Naive thymus-derived CD4-positive, alpha-beta T cell (primary cell): ENCODE data around the gene MBD6. TPM values are rescaled to one million over a fixed set of nuclear protein-coding genes. Genes with fewer than 3 reads are reported as not detected.
"Not testable (repeated sequence)": the region's sequence is repeated elsewhere in the genome, so short reads cannot be mapped to it uniquely, and the experiment has no call there.

ENCODE experiments used
- ATAC-seq: fragments of 150-1000 bp; cut with Tn5 transposase; 2 replicates; pipeline ENCODE4 v1.10.0; 2021; ENCODE audit warnings: mild to moderate bottlenecking, moderate library complexity
- CTCF ChIA-PET: fragments of 350-600 bp; sonication (Branson Sonifier 250); formaldehyde crosslinking; loops from one replicate; lab custom pipeline; 2021; ENCODE audit warnings: antibody characterized with exemption; lab: Charles Lee
- POLR2A ChIA-PET: fragments of 350-600 bp; sonication (Branson Sonifier 250); formaldehyde crosslinking; loops from one replicate; lab custom pipeline; 2021; ENCODE audit warnings: antibody characterized with exemption, inconsistent platforms; lab: Charles Lee
- DNase-seq, 9 donors: peaks; one replicate each; pipeline versions ENCODE4 v3.0.0 to v3.0.0-alpha.2; 2020 to 2022; ENCODE audit warnings: mixed read lengths in 1 of 9
- H3K27ac ChIP-seq: one replicate; pipeline ENCODE4 v1.7.0; 2013; ENCODE audit warnings: mild to moderate bottlenecking, low read depth, low read length, moderate library complexity
- H3K27me3 ChIP-seq, 2 donors: one replicate each; pipeline ENCODE4 v1.7.0; 2013; ENCODE audit warnings: low read length in 2 of 2, mild to moderate bottlenecking in 2 of 2, moderate library complexity in 2 of 2; ENCODE audit not compliant: control insufficient read depth in 2 of 2, insufficient read depth in 2 of 2
- H3K36me3 ChIP-seq, 3 experiments: 1 replicate in 2 of 3; 2 replicates in 1 of 3; pipeline ENCODE4 v1.7.0; 2013; ENCODE audit warnings: low read length in 3 of 3, mild to moderate bottlenecking in 3 of 3, moderate library complexity in 1 of 3; ENCODE audit not compliant: insufficient read depth in 3 of 3, control insufficient read depth in 2 of 3
- H3K4me1 ChIP-seq, 2 donors: one replicate each; pipeline ENCODE4 v1.7.0; 2013; ENCODE audit warnings: low read length in 2 of 2, mild to moderate bottlenecking in 2 of 2, moderate library complexity in 1 of 2; ENCODE audit not compliant: control insufficient read depth in 2 of 2, insufficient read depth in 2 of 2
- H3K4me3 ChIP-seq: 2 replicates; pipeline ENCODE4 v1.7.0; 2013; ENCODE audit warnings: mild to moderate bottlenecking, low read length
- H3K9me3 ChIP-seq, 3 experiments: 1 replicate in 2 of 3; 2 replicates in 1 of 3; pipeline ENCODE4 v1.7.0; 2013; ENCODE audit warnings: low read length in 3 of 3; ENCODE audit not compliant: control insufficient read depth in 2 of 3
- H3K27ac Mint-ChIP-seq, 9 donors: one replicate each; pipeline ENCODE4 v1.8.0; 2020 to 2022; ENCODE audit warnings: mixed read lengths in 9 of 9, mild to moderate bottlenecking in 8 of 9, moderate library complexity in 5 of 9, inconsistent platforms in 2 of 9
- H3K27me3 Mint-ChIP-seq, 5 donors: one replicate each; pipeline ENCODE4 v1.8.0; 2021 to 2022; ENCODE audit warnings: mixed read lengths in 5 of 5, mild to moderate bottlenecking in 1 of 5
- H3K36me3 Mint-ChIP-seq, 5 donors: one replicate each; pipeline ENCODE4 v1.8.0; 2020 to 2022; ENCODE audit warnings: mixed read lengths in 5 of 5, mild to moderate bottlenecking in 3 of 5, inconsistent platforms in 1 of 5
- H3K4me1 Mint-ChIP-seq, 7 donors: one replicate each; pipeline ENCODE4 v1.8.0; 2020 to 2022; ENCODE audit warnings: mixed read lengths in 7 of 7, mild to moderate bottlenecking in 3 of 7, inconsistent platforms in 1 of 7
- H3K4me3 Mint-ChIP-seq, 10 donors: one replicate each; pipeline ENCODE4 v1.8.0; 2020 to 2022; ENCODE audit warnings: mild to moderate bottlenecking in 10 of 10, mixed read lengths in 10 of 10, moderate library complexity in 6 of 10, inconsistent platforms in 2 of 10
- H3K9me3 Mint-ChIP-seq, 11 donors: one replicate each; pipeline ENCODE4 v1.8.0; 2020 to 2022; ENCODE audit warnings: mixed read lengths in 11 of 11, mild to moderate bottlenecking in 4 of 11, inconsistent platforms in 1 of 11, moderate library complexity in 1 of 11
- intact Hi-C, 2 donors: fragments of 100-400 bp; cut with micrococcal nuclease; formaldehyde crosslinking; loops; one replicate each; pipeline ENCODE4 v1.15.1; 2023
- polyA plus RNA-seq, 2 donors: library from polyadenylated mRNA; unstranded; fragments of 300-500 nt; fragmentation: Illumina TruSeq; gene quantifications; one replicate each; pipeline ENCODE4 v1.2.3, GENCODE V29; 2021
- total RNA-seq, 6 experiments: library from RNA in 5 of 6; stranded (reverse) in 5 of 6; gene quantifications; 1 replicate in 5 of 6; 2 replicates in 1 of 6; pipeline ENCODE4 v1.2.3 and lab custom pipeline; 2021 to 2026

MBD6 gene
- total and polyA plus RNA-seq, 7 experiments from 2014 or later, result 0.50 to 127 (median 108) TPM

GRCh38 chr12:57553343-57554202, 30.9 kb downstream of the MBD6 start:
- Mint-ChIP-seq H3K4me3 (no peak overlapping the region), H3K27ac (no peak overlapping the region), H3K4me1 (peaks cover 0 to 22% (median 19%) of the 10 kb centered on the region in 7 donors), H3K27me3 (peaks cover 0 to 24% (median 6%) of the 10 kb centered on the region in 5 donors), H3K9me3 (no peaks in the 10 kb centered on the region), H3K36me3 (no peaks in the 10 kb centered on the region)
- Histone ChIP-seq H3K9me3 (no peaks in the 10 kb centered on the region), H3K36me3 (no peaks in the 10 kb centered on the region), H3K27ac (no peak overlapping the region), H3K4me1 (peaks cover 0 to 3% of the 10 kb centered on the region in 2 donors), H3K27me3 (no peaks in the 10 kb centered on the region), H3K4me3 (no peak overlapping the region)
- POLR2A ChIA-PET, result interaction anchor here (0.5 kb wide), 1 partner anchor 225 kb away, joined by 3 read pairs; no protein-coding TSS in a partner anchor
- CTCF ChIA-PET, result no interaction called here
- DNase-seq (no peak), ATAC-seq (no peak)
- intact Hi-C loops, result no loop called here

DNA sequence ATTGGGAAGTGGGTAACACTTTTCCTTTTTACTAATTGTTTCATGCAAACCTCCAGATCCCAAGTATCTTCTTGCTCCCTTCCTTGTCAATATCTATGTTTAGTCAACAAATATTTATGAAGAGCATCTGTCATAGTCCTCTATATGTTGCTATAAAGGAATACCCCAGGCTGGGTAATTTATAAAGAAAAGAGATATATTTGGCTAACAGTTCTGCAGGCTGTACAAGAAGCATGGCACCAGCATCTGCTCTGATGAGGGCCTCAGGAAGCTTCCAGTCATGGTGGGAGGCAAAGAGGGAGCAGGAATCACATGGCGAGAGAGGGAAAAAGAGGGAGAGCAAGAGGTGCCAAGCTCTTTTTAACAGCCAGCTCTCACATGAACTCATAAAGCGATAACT, 31.8 kb downstream of the MBD6 start:
- Histone ChIP-seq H3K27ac (no peak overlapping the region), H3K4me1 (peaks cover 0 to 3% of the 10 kb centered on the region in 2 donors), H3K27me3 (no peaks in the 10 kb centered on the region), H3K9me3 (no peaks in the 10 kb centered on the region), H3K36me3 (no peaks in the 10 kb centered on the region), H3K4me3 (no peak overlapping the region)
- DNase-seq (no peak), ATAC-seq (no peak)
- intact Hi-C loops, result no loop called here
- no peaks in the 10 kb centered on the region for H3K36me3 Mint-ChIP-seq
- H3K9me3 Mint-ChIP-seq, result no peaks in the 10 kb centered on the region
- H3K4me3 Mint-ChIP-seq, result no peak overlapping the region
- peaks cover 0 to 15% (median 13%) of the 10 kb centered on the region in 7 donors for H3K4me1 Mint-ChIP-seq
- H3K27ac Mint-ChIP-seq, result no peak overlapping the region
- CTCF ChIA-PET, result no interaction called here
- H3K27me3 Mint-ChIP-seq, result peaks cover 0 to 15% (median 5%) of the 10 kb centered on the region in 5 donors
- POLR2A ChIA-PET, result no interaction called here

DNA sequence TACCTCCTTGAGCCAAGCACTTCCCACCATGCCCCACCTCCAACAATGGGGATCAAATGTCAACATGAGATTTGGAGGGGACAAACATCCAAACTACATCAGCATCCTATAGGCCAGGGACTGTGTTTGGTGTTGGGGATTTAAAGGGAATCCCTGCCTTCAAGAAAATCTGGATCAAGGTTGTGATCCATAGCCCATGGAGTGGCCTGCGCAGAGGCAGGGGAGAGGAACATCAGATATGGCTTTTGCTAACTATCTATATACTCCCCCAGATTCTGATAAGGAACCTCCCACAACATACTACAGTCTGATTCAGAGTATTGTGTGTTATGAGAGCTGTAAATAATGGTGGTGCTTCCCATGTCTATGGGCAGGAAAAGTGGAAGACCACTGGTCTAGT, 32.3 kb downstream of the MBD6 start:
- intact Hi-C loops, result no loop called here
- ATAC-seq (no peak), DNase-seq (no peak)
- no peaks in the 10 kb centered on the region for H3K27me3 ChIP-seq
- no peak overlapping the region for H3K4me3 ChIP-seq
- H3K27ac Mint-ChIP-seq, result no peak overlapping the region
- H3K27ac ChIP-seq, result no peak overlapping the region
- H3K9me3 ChIP-seq, result no peaks in the 10 kb centered on the region
- peaks cover 0 to 14% (median 12%) of the 10 kb centered on the region in 7 donors for H3K4me1 Mint-ChIP-seq
- H3K27me3 Mint-ChIP-seq, result peaks cover 0 to 14% (median 4%) of the 10 kb centered on the region in 5 donors
- H3K36me3 ChIP-seq, result no peaks in the 10 kb centered on the region
- H3K4me1 ChIP-seq, result peaks cover 0 to 3% of the 10 kb centered on the region in 2 donors
- H3K4me3 Mint-ChIP-seq, result no peak overlapping the region
- ChIA-PET CTCF (no interaction called here), POLR2A (no interaction called here)
- H3K36me3 Mint-ChIP-seq, result no peaks in the 10 kb centered on the region
- no peaks in the 10 kb centered on the region for H3K9me3 Mint-ChIP-seq

DNA sequence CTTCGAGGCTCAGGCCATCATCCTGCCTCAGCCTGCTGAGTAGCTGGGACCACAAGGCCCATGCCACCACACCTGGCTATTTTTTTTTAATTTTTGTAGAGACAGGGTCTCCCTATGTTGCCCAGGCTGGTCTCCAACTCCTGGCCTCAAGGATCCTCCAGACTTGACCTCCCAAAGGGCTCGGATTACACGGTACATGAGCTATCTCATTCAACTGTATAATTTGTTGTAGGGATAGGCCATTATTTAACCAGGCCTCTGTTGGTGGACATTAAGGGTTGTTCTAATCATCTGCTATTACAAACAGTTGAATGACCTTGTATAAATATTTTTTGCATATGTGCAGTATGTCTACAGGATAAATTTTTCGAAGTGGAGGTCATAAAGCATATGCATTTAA, 36.2 kb downstream of the MBD6 start:
- H3K4me3 Mint-ChIP-seq, result no peak overlapping the region
- H3K4me1 ChIP-seq, result no peaks in the 10 kb centered on the region
- H3K36me3 Mint-ChIP-seq, result peaks cover 0 to under 1% (median 0%) of the 10 kb centered on the region in 5 donors
- ChIA-PET POLR2A (interaction anchor here (0.9 kb wide), 1 partner anchor 39 kb away, joined by 3 read pairs; no protein-coding TSS in a partner anchor), CTCF (no interaction called here)
- H3K4me3 ChIP-seq, result no peak overlapping the region
- no peak overlapping the region for H3K27ac ChIP-seq
- no peak for ATAC-seq
- no peaks in the 10 kb centered on the region for H3K36me3 ChIP-seq
- H3K27me3 Mint-ChIP-seq, result peaks cover 0 to 22% (median 4%) of the 10 kb centered on the region in 5 donors
- peaks cover 0 to 7% (median 0%) of the 10 kb centered on the region in 7 donors for H3K4me1 Mint-ChIP-seq
- intact Hi-C loops, result no loop called here
- H3K27ac Mint-ChIP-seq, result no peak overlapping the region
- no peak for DNase-seq
- no peaks in the 10 kb centered on the region for H3K9me3 ChIP-seq
- no peaks in the 10 kb centered on the region for H3K27me3 ChIP-seq
- no peaks in the 10 kb centered on the region for H3K9me3 Mint-ChIP-seq

DNA sequence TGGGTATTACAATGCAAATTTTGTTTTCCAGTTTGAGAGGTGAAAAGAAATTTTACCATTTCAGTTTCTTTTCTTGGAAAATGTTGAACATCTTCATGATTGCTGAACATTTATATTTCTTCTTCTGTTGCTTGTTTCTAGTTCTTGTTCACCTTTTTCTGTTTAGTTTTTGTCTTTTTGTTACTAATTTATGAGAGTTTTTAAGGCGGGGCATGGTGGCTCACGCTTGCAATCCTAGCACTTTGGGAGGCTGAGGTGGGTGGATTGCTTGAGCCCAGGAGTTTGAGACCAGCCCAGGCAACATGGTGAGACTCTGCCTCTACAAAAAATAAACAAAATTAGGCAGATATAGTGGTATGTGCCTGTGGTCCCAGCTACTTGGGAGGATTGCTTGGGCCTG, 37.9 kb downstream of the MBD6 start:
- CTCF ChIA-PET, result no interaction called here
- Mint-ChIP-seq H3K27ac (no peak overlapping the region), H3K4me3 (no peak overlapping the region), H3K9me3 (no peaks in the 10 kb centered on the region), H3K4me1 (peaks cover 0 to 7% (median 0%) of the 10 kb centered on the region in 7 donors), H3K36me3 (peaks cover 0 to 5% (median 0%) of the 10 kb centered on the region in 5 donors), H3K27me3 (peaks cover 0 to 19% (median 4%) of the 10 kb centered on the region in 5 donors)
- Histone ChIP-seq H3K36me3 (no peaks in the 10 kb centered on the region), H3K9me3 (no peaks in the 10 kb centered on the region), H3K4me1 (no peaks in the 10 kb centered on the region), H3K27me3 (no peaks in the 10 kb centered on the region), H3K27ac (no peak overlapping the region), H3K4me3 (no peak overlapping the region)
- POLR2A ChIA-PET, result no interaction called here
- ATAC-seq (no peak), DNase-seq (no peak)
- intact Hi-C loops, result no loop called here

GRCh38 chr12:57561117-57561516, 38.5 kb downstream of the MBD6 start:
- H3K27me3 Mint-ChIP-seq, result peaks cover 0 to 19% (median 4%) of the 10 kb centered on the region in 5 donors
- DNase-seq, H3K4me3 Mint-ChIP-seq, H3K36me3 ChIP-seq, H3K4me1 ChIP-seq, POLR2A ChIA-PET, CTCF ChIA-PET, H3K27me3 ChIP-seq, H3K4me3 ChIP-seq, H3K9me3 Mint-ChIP-seq, H3K27ac ChIP-seq, H3K27ac Mint-ChIP-seq, H3K9me3 ChIP-seq, ATAC-seq, H3K4me1 Mint-ChIP-seq, H3K36me3 Mint-ChIP-seq, intact Hi-C loops: not testable (repeated sequence)
